Measurements from ENCODE around the gene EXOG. TPM values are rescaled to one million over a fixed set of nuclear protein-coding genes. Genes with fewer than 3 reads are reported as not detected.

The EXOG gene
- total RNA-seq, 2 donors from 2014 or later, result 6.4 to 12.4 TPM

GRCh38 chr3:38541806-38542205 lies 45.7 kb downstream of the EXOG start:
- Histone ChIP-seq H3K9me3 (no peaks in the 10 kb centered on the region), H3K4me1 (replicated peaks) (no peaks in the 10 kb centered on the region), H3K27me3 (replicated peaks; ENCODE audit: insufficient read depth) (no peaks in the 10 kb centered on the region), H3K4me3 (no peak overlapping the region), H3K27ac (no peak overlapping the region), H3K36me3 (no peaks in the 10 kb centered on the region)
- TF ChIP-seq POLR2A (IDR thresholded peaks at IDR 0.05) (no peak), POLR2AphosphoS5 (IDR thresholded peaks at IDR 0.05) (no peak), CTCF (IDR thresholded peaks at IDR 0.05) (no peak)
- intact Hi-C loops (cut with DNase I), result no loop called here
- DNase-seq (ENCODE audit: low spot score), result no peak
- WGBS, result 70% methylated on average over 9 of the region's 9 CpGs

- no peaks in the 10 kb centered on the region for H3K9me3 ChIP-seq
- H3K4me3 ChIP-seq, result no peak overlapping the region
- 54% methylated on average over 16 of the region's 16 CpGs for WGBS
- no peak overlapping the region for H3K27ac ChIP-seq
- H3K36me3 ChIP-seq, result no peaks in the 10 kb centered on the region
- DNase-seq (ENCODE audit: low spot score), result no peak
- H3K4me1 ChIP-seq (replicated peaks), result no peaks in the 10 kb centered on the region
- intact Hi-C loops (cut with DNase I), result no loop called here
- no peak for TF ChIP-seq CTCF (IDR thresholded peaks at IDR 0.05)
- TF ChIP-seq POLR2AphosphoS5 (IDR thresholded peaks at IDR 0.05), result no peak
- TF ChIP-seq POLR2A (IDR thresholded peaks at IDR 0.05), result no peak
- H3K27me3 ChIP-seq (replicated peaks; ENCODE audit: insufficient read depth), result no peaks in the 10 kb centered on the region
Measured at GRCh38 chr3:38542401-38543298, 46.5 kb downstream of the EXOG start.

DNA sequence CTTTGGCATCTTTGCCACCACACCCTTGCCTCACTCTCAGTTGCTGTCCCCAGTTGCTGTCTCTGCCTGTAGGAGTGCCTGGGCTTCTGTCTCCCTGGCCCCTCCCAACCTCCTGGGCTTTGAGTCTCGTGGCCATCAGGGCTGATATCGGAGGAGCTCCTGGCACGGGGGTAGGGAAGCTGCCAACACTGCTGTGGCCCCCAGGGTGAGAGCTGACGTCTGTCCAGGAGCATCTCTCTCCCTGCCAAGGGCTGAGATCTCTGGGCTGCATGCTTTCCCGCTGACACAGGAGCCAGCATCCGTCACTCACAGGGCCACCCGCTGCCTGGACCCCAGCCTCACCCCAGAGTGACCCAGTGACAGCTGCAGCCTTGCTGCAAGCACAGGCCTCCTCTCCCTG lies 47.4 kb downstream of the EXOG start:
- intact Hi-C loops (cut with DNase I), result no loop called here
- Histone ChIP-seq H3K27me3 (replicated peaks; ENCODE audit: insufficient read depth) (no peaks in the 10 kb centered on the region), H3K4me1 (replicated peaks) (no peaks in the 10 kb centered on the region), H3K27ac (no peak overlapping the region), H3K36me3 (no peaks in the 10 kb centered on the region), H3K9me3 (no peaks in the 10 kb centered on the region), H3K4me3 (no peak overlapping the region)
- no peak for DNase-seq (ENCODE audit: low spot score)
- 72% methylated on average over 7 of the region's 7 CpGs for WGBS
- TF ChIP-seq CTCF (IDR thresholded peaks at IDR 0.05) (no peak), POLR2AphosphoS5 (IDR thresholded peaks at IDR 0.05) (no peak), POLR2A (IDR thresholded peaks at IDR 0.05) (no peak)

DNA sequence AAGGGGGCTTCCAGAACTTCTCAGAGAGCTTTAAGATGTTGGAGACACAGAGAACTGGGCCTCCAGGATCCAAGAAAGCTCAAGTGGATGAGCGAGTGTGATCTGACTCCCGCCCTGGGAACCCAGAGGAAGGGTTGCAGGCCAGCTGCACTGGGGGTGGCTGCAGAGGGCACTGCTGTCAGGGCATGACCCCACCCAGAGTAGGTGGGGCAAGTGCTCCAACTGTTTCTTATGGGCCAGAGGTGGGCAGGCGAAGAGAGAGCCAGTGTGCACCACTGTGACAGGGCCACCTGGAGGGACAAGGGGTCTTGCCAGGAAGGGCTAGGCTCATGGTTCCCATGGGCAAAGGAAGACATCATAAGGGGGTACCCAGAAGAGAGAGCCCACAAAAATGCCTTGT lies 48.8 kb downstream of the EXOG start:
- 98% methylated on average over 3 of the region's 3 CpGs for WGBS
- Histone ChIP-seq H3K4me3 (no peak overlapping the region), H3K4me1 (replicated peaks) (no peaks in the 10 kb centered on the region), H3K27ac (no peak overlapping the region), H3K9me3 (no peaks in the 10 kb centered on the region), H3K36me3 (no peaks in the 10 kb centered on the region), H3K27me3 (replicated peaks; ENCODE audit: insufficient read depth) (no peaks in the 10 kb centered on the region)
- no peak for DNase-seq (ENCODE audit: low spot score)
- intact Hi-C loops (cut with DNase I), result no loop called here
- no peak for TF ChIP-seq POLR2A (IDR thresholded peaks at IDR 0.05)
- TF ChIP-seq POLR2AphosphoS5 (IDR thresholded peaks at IDR 0.05), result no peak
- TF ChIP-seq CTCF (IDR thresholded peaks at IDR 0.05), result no peak

DNA sequence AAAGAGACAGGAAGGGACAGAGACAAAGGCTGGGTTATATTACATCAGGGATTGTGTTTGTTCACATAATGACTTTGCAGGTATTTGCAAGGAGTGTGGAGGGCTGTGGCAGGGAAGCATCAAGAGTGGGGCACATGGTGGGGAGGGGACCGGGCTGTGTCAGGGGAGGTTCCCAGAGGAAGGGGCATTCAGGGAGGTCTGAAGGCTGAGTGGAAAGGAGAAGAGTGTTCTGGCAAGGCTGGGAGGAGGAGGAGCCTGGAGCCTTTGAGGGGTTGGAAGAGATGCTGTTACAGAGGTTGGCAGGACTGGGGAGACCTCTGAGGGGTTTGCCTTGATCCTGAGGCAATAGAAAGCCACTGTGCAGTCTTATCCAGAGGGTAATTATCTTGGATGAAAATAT lies 49.4 kb downstream of the EXOG start:
- WGBS, result 48% methylated on average over 1 of the region's 1 CpG
- no peaks in the 10 kb centered on the region for H3K9me3 ChIP-seq
- intact Hi-C loops (cut with DNase I), result no loop called here
- no peaks in the 10 kb centered on the region for H3K36me3 ChIP-seq
- TF ChIP-seq POLR2AphosphoS5 (IDR thresholded peaks at IDR 0.05) (no peak), POLR2A (IDR thresholded peaks at IDR 0.05) (no peak), CTCF (IDR thresholded peaks at IDR 0.05) (no peak)
- H3K27ac ChIP-seq, result no peak overlapping the region
- H3K4me1 ChIP-seq (replicated peaks), result no peaks in the 10 kb centered on the region
- no peaks in the 10 kb centered on the region for H3K27me3 ChIP-seq (replicated peaks; ENCODE audit: insufficient read depth)
- H3K4me3 ChIP-seq, result no peak overlapping the region
- DNase-seq (ENCODE audit: low spot score), result no peak

All from prostate gland (tissue), 2 donors.